ENCODE data around the gene ITGB3BP. TPM values are rescaled to one million over a fixed set of nuclear protein-coding genes. Genes with fewer than 3 reads are reported as not detected.

The ITGB3BP gene
- total and polyA plus RNA-seq, 2 donors from 2014 or later = 27.2 to 29.1 TPM

DNA sequence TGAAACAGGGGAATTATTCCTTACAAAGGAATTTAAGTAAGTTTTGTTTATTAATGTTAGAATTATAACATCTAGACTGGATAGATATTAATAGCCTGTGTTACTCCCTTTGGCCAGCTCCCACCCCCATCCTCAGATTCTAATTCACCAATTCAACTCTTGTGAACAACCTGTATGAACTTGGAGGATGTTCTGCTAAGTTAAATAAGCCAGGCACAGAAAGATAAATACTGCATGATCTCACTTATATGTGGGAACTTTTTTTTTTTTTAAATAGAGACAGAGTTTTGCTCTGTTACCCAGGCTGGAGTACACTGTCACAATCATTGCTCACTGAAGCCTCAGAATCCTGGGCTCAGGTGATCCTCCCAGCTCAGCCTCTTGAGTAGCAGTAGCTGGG is 32.5 kb upstream of the ITGB3BP start:
- TF ChIP-seq, protein P1, sequence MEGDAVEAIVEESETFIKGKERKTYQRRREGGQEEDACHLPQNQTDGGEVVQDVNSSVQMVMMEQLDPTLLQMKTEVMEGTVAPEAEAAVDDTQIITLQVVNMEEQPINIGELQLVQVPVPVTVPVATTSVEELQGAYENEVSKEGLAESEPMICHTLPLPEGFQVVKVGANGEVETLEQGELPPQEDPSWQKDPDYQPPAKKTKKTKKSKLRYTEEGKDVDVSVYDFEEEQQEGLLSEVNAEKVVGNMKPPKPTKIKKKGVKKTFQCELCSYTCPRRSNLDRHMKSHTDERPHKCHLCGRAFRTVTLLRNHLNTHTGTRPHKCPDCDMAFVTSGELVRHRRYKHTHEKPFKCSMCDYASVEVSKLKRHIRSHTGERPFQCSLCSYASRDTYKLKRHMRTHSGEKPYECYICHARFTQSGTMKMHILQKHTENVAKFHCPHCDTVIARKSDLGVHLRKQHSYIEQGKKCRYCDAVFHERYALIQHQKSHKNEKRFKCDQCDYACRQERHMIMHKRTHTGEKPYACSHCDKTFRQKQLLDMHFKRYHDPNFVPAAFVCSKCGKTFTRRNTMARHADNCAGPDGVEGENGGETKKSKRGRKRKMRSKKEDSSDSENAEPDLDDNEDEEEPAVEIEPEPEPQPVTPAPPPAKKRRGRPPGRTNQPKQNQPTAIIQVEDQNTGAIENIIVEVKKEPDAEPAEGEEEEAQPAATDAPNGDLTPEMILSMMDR (IDR thresholded peaks at IDR 0.05; ENCODE audit: borderline replicate concordance, extremely low read depth, insufficient read depth) = no peak
- FAIRE-seq (no peak), DNase-seq (no peak)
- Histone ChIP-seq H3K36me3 (ENCODE audit: control insufficient read depth in 2 of 3, insufficient read depth in 3 of 3, low read length in 3 of 3) (no peaks in the 10 kb centered on the region), H3K27ac (ENCODE audit: low read depth in 2 of 2, low read length in 2 of 2) (no peak overlapping the region), H3K9me3 (ENCODE audit: control insufficient read depth in 2 of 3, insufficient read depth in 1 of 3, low read length in 3 of 3) (no peaks in the 10 kb centered on the region), H3K27me3 (ENCODE audit: control insufficient read depth, insufficient read depth, low read length) (no peaks in the 10 kb centered on the region), H3K9ac (ENCODE audit: low read length in 3 of 3) (no peak overlapping the region), H3K4me3 (ENCODE audit: low read length in 3 of 3) (no peak overlapping the region), H3K4me1 (ENCODE audit: control insufficient read depth in 2 of 3, insufficient read depth in 2 of 3, low read depth in 1 of 3, low read length in 3 of 3) (no peaks in the 10 kb centered on the region)
- intact Hi-C loops (cut with DNase I) = no loop called here

DNA sequence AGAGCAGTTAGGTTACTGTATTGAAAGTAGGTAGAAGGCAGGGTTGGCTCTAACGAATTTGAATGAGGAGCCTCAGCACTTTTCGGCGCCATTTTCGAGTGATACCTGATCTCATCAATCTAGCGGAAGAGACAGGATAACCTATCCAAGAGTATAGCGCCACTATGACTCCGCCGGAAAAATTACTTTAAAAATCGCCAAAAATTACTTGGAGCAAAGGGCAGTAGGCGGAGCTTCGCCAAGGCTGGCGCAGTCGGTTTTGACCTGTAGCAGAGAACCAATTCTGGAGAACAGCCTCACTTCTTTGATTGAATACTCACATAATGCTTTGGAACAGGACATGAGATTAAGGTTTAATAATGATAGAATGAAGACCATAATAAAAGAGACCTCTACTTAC is 25.9 kb upstream of the ITGB3BP start:
- Histone ChIP-seq H3K27me3 (ENCODE audit: control insufficient read depth, insufficient read depth, low read length) (no peaks in the 10 kb centered on the region), H3K27ac (ENCODE audit: low read depth in 2 of 2, low read length in 2 of 2) (no peak overlapping the region), H3K36me3 (ENCODE audit: control insufficient read depth in 2 of 3, insufficient read depth in 3 of 3, low read length in 3 of 3) (peaks cover 0 to 4% (median 0%) of the 10 kb centered on the region in 3 donors), H3K9ac (ENCODE audit: low read length in 3 of 3) (no peak overlapping the region), H3K4me1 (ENCODE audit: control insufficient read depth in 2 of 3, insufficient read depth in 2 of 3, low read depth in 1 of 3, low read length in 3 of 3) (no peaks in the 10 kb centered on the region), H3K4me3 (ENCODE audit: low read length in 3 of 3) (no peak overlapping the region), H3K9me3 (ENCODE audit: control insufficient read depth in 2 of 3, insufficient read depth in 1 of 3, low read length in 3 of 3) (no peaks in the 10 kb centered on the region)
- TF ChIP-seq, protein P1 (IDR thresholded peaks at IDR 0.05; ENCODE audit: borderline replicate concordance, extremely low read depth, insufficient read depth) = no peak
- intact Hi-C loops (cut with DNase I) = no loop called here
- no peak for FAIRE-seq
- DNase-seq = no peak

DNA sequence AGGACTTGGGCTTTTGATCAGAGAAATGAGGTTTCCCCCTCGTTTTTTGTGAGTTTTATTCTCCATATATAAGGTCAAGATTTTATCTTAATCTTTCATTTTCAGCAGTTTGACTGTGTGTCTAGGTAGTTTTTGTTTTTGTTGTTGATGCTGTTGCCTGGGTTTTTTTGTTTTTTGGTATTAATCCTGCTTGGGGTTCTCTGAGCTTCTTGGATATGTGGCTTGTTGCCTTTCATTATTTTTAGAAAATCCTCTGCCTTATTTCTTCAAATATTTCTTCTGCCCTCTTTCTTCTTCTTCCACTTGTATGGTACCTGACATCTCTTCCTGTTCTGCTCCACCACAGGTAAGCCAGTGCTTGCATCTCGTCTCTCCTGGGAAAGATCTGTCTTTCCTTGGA is 25.3 kb upstream of the ITGB3BP start:
- Histone ChIP-seq H3K9ac (ENCODE audit: low read length in 3 of 3) (no peak overlapping the region), H3K36me3 (ENCODE audit: control insufficient read depth in 2 of 3, insufficient read depth in 3 of 3, low read length in 3 of 3) (peaks cover 0 to 4% (median 0%) of the 10 kb centered on the region in 3 donors), H3K27me3 (ENCODE audit: control insufficient read depth, insufficient read depth, low read length) (no peaks in the 10 kb centered on the region), H3K4me3 (ENCODE audit: low read length in 3 of 3) (no peak overlapping the region), H3K27ac (ENCODE audit: low read depth in 2 of 2, low read length in 2 of 2) (no peak overlapping the region), H3K9me3 (ENCODE audit: control insufficient read depth in 2 of 3, insufficient read depth in 1 of 3, low read length in 3 of 3) (no peaks in the 10 kb centered on the region), H3K4me1 (ENCODE audit: control insufficient read depth in 2 of 3, insufficient read depth in 2 of 3, low read depth in 1 of 3, low read length in 3 of 3) (no peaks in the 10 kb centered on the region)
- intact Hi-C loops (cut with DNase I) = no loop called here
- FAIRE-seq (no peak), DNase-seq (no peak)
- TF ChIP-seq, protein P1 (IDR thresholded peaks at IDR 0.05; ENCODE audit: borderline replicate concordance, extremely low read depth, insufficient read depth) = no peak

DNA sequence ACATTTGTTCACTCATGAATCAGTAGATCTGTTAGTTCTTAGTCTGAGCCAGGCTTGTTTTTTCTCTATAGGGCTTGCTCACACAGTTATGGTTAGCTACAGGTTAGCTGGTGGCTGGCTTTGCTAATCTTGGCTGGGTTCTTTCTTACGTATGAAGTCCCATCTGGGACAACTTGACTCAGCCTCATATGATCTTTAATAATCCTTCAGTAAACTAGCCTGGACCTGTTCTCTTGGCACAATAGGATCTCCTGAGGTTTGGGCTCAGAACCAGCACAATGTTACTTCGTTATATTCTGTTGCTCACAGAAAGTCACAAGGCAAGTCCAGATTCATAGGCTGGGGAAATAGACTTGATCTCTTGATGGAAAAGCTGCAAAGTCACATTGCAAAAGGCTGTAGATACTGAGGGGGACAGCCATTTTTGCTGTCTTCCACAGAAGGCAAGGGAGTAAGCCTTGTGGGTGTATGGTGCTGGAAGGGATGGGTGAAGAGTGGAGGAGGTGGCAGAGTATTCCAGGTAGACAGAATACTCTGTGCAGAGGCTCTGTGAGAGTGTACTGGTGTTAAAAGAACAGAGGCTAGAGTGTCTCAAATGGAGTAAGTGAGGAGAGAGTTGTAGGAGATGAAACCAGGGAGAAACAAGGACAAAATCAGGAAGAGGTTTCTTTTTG is 24.7 kb upstream of the ITGB3BP start:
- TF ChIP-seq, protein P1 (IDR thresholded peaks at IDR 0.05; ENCODE audit: borderline replicate concordance, extremely low read depth, insufficient read depth) = no peak

More for the DNA sequence above, 24.7 kb upstream of the ITGB3BP start:
- no peaks in the 10 kb centered on the region for H3K4me1 ChIP-seq (ENCODE audit: control insufficient read depth in 2 of 3, insufficient read depth in 2 of 3, low read depth in 1 of 3, low read length in 3 of 3)
- no peak overlapping the region for H3K9ac ChIP-seq (ENCODE audit: low read length in 3 of 3)
- H3K4me3 ChIP-seq (ENCODE audit: low read length in 3 of 3) = no peak overlapping the region
- intact Hi-C loops (cut with DNase I) = no loop called here
- no peaks in the 10 kb centered on the region for H3K9me3 ChIP-seq (ENCODE audit: control insufficient read depth in 2 of 3, insufficient read depth in 1 of 3, low read length in 3 of 3)
- no peak for FAIRE-seq
- no peak for DNase-seq
- no peaks in the 10 kb centered on the region for H3K27me3 ChIP-seq (ENCODE audit: control insufficient read depth, insufficient read depth, low read length)
- peaks cover 0 to 4% (median 0%) of the 10 kb centered on the region in 3 donors for H3K36me3 ChIP-seq (ENCODE audit: control insufficient read depth in 2 of 3, insufficient read depth in 3 of 3, low read length in 3 of 3)
- no peak overlapping the region for H3K27ac ChIP-seq (ENCODE audit: low read depth in 2 of 2, low read length in 2 of 2)
